ENCODE measurements around the gene KIDINS220.
A peak's percentile ranks its signal among the peaks of the same experiment; 100 is the strongest.

Gene KIDINS220

DNA sequence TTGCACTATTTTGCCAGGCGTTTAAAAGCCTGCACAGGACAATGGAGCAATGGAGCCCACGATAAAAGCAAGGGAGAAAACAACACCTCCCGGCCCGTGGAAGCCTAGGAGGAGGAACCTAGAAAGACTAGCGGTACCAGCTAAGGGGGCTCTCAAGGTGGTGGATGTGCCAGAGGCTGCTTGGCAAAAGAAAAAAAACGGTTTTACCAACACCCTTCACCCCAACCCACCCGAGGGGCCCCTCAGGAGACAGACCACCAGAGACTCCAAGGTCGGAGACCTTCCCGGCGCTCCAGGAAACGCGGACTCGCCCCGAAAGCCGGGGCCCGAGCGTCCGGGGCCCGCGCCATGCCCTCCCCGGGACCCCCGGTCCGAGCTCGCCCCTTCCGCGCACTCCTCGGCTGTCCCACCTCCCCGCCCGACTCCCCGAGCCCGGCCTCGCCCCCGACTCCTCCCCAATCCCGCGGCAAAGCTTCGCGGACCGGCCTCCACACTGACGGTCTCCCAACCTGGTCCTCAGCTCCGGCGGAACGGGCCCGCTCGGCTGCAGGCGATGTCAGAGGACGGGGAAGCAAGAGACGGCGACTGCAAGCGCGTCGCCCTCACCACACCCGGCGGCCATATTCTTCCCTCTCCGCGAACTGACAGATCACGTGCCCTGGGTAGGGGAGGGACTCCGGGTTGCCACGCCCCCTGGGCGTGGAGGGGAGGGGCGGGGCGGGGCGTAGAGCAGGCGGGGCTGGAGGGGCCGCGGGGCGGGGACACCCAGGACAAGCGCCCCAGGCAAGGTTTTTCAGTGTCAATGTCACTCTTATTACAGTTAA lies at the start of gene KIDINS220:
TSS of gene KIDINS220 (minus strand) at position 643 of the 824 bp plus-strand sequence. CDS start 10,520 bp downstream, outside the sequence.
- DNase-seq: peak; percentile 80

DNA sequence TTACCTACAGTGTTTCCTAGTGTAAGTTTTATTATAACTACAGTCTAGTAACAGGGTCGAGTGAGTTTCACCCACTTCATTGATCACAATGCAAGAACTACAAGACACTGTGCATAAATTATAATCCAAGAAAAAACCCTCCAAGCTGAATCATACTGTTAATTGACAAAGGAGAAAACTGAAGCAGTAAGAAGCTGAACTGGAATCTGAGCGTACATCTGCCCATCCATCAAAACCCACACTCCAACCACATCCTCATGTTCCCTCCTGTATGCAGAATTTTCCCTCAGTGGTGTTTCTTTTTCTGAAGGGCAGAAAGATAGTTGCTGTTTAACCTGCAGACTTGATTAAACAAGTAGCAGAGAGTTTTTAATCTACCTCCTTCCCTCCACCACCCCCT lies 49.5 kb upstream of the KIDINS220 start:
- DNase-seq: no peak

DNA sequence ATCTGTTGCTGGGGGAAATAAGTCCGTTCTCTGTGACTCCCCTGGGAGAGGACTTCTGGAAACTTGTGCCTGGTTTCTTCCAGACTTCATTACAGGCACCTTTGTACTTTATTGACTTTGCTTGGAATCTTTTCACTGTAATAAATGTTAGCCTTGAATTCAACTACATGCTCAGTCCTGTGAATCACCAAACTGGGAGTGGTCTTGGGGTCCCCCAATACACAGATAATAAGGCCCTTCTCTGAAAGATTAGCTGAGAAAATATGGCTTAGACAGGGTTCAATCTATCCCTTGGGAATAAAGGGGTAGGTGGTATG lies 48.7 kb upstream of the KIDINS220 start:
- no peak for DNase-seq

DNA sequence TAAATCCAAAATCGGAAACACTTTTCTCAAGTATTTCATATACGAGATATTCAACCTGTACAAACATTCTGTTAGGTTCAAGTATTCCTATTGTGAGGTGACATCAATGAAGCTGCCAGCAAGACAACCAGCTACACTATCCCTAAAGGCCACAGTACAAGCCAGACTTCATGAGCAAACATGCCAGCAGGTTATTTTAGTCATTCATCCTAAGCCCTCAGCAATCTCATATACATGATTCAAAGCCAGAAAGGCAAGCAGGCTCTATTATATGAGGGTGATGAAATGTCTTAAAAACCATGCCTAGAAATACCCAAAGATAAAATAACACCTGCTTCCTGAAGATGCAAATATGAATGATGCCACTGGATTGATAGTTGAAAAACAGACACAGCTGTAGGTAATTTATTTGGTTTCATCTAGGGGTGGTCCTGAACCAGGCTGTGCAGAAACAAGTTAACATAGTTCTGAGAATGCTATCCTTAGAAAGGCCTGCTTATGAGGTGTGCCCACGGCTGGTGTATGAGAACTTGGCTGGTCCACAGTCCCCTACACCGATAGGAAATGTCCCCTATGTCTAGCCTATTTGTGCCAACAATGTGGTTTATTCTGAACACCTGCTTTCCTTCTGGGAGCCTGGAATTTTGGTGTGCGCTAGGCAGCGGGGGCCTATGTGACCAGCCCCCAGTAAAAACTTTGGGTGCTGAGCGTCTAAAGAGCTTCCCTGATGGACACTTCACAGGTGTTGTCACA lies 48.2 kb upstream of the KIDINS220 start:
- no peak for DNase-seq

DNA sequence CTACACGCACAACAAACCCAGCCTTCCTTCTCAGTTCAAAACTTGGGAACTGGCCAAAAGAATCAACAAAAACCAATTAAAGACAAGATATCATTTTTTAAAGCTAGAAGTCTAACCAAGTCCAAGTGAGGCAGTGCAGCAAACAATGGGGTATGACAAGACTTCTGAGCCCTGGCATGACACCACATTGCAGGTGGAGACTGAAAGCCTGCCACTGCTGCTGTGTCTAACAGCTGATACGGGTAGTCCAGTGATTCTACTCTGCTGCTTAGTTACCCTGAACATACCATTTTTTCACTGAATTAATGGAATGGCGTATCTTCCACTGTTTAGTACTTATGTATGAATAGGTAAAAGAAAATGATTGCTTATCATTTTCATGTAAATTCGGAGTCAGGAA lies 47.4 kb upstream of the KIDINS220 start:
- DNase-seq: no peak

DNA sequence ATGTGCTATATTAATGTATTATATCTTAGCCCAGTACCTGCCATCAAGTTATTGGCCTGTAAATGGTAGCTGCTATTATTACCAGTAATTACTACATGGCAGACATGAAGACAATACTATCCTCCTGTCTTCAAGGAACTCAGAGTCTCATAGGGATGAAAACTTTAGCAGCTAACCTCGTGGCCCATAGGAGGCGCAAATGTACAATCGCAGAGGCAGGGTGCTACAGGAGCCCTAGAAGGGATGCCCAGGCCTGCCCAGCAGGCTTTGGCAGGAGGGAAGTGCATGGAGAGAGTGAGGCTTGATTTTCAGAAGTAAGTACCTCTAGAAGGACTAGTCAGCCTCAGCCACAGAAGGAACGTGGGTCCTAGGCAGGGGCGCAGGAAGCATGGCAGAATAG lies 44.7 kb upstream of the KIDINS220 start:
- peak; percentile 4 for DNase-seq

DNA sequence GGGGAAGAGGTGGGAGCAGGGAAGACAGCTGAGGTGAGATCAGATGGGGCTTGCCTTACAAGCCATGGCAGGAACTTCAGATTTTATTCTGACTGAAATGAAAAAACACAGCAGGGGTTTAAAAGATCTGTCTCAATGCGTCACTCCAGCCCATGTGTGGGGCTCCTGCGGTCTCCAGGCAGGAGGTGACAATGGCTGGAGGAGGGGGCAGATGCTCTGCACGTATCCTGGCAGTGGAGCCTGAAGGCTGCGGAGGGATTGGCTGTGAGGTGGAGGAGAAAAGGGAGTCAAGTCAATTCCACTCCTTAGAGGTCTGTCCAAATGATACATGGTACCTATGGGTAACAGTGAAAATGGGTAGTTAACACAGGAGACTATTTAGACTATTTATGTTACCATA lies 40.5 kb upstream of the KIDINS220 start:
- DNase-seq: no peak

DNA sequence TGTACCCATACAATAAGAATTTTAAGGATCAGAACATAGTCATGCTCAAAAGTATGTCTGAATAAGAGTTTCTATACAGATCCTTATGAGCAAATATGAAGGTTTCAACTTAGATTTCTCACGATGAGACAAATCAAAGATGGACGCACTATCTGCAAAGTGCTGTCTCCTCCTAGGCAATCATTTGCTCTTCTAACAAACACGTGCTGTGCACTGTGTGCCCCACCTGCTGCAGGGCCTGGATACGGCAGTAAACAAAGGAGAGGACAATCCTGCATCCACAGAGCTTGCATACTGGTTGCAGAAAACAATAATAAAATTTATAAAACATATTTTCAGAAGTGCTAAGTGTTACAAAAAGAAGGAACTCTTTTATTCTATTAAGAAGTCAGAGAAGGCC lies 39.9 kb upstream of the KIDINS220 start:
- DNase-seq: no peak

DNA sequence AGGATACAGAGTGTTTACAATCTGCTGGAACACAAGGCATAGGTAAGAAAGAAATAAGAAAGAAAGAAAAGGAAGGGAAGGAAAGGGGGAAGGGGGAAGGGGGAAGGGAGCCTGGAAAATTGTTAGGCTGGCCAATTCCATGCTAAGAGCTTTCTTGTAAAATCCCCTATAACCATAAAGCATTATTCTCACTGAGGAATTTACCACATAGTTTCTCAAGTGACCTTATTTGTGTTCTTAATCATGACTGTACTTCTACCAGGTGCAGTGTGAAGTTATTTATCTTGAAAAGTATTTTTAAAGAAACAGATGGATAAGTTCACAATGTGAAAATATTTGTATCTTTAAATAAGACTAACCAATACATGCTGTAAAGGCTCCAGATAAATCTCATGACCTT lies 39.2 kb upstream of the KIDINS220 start:
- no peak for DNase-seq

DNA sequence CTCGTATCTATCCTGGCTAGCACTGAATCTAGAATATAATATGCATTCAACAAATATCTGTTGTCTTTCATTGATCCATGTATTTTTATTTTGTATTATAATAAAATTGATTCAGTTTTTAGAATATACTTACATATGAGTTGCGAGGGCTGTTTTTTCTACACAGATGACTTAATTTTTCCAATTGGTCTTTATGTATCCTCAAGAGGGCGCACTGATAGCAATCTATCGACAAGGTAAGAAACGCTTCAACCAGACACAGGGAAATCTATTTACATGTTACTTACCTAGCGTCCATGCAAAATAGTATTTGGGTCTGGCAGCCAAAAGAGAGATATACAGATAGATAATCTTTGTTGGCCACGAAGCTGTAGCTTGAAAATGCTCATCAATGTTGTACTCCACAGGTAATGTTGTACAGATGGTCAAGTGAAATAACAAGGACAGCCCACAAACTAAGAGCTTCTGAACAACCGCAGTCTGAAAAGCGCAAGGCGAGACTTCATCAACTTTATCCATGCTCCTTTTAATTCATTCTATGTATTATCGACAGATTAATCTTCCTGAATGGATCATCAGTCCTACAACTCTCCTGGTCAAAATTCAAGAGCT lies 35.5 kb upstream of the KIDINS220 start:
- no peak for DNase-seq

DNA sequence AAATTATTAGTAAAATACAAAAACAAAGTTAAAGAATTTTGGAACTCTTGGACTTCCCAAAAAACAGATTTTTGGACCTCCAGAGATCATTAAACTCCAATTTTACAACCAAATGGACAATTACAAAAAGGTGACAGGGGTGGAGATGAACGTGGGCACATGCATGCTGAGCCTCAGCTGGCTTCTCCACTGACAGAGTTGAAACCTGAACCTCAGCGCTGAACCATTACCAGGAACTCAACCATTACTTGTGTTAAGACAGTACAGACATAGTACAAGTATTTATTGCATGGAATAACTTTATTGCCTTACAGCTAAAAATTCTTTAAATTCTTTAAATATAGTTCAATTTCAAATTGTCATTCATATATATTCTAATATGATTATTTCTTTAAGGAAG lies 33.0 kb upstream of the KIDINS220 start:
- no peak for DNase-seq

DNA sequence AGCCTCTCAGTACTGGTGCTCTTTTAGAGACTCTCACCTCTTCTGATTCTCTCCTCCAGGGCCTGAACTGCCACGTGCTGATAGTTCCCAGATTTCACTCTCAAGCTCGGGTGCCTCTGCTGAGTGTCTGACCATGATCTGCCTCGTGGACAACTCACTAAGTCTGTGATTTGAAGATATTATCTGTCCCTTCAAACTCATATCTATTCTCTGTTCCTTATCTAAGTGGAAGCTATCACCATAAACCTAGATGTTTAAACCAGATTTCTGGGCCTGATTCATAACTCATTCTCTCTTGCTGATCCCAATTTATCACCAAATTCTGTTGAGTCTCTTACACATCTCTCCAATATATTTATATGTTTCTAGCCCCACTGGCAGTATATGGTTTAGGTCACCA lies 29.9 kb upstream of the KIDINS220 start:
- no peak for DNase-seq

DNA sequence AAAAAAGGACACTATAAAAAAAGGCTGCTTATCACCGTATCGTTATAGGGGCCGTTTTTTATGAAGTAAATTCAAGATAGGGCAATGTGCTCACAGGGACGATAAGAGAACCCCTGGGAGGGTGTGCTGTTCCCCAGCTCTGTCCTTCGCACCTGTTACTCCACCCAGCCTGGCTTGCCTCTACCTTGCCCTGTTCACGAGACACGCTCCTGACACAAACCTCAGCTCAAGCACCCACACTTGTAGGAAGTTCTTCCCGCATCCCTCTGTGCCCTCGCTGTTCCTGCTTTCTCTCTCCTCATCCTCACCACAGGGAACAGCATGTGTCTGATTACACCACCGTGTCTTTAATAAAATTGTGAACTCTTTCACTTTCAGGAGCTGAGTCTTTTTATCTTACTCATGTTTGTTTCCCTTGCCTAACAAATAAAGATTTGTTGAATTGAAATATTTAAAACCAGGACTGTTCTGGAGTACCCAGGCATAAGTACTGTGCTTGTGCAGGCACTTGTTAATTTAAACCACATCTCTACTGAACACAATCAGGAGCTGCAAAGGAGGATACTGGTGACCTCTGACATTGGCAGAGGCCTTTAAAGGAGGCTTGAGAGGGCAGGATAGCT lies 26.0 kb upstream of the KIDINS220 start:
- DNase-seq: no peak

DNA sequence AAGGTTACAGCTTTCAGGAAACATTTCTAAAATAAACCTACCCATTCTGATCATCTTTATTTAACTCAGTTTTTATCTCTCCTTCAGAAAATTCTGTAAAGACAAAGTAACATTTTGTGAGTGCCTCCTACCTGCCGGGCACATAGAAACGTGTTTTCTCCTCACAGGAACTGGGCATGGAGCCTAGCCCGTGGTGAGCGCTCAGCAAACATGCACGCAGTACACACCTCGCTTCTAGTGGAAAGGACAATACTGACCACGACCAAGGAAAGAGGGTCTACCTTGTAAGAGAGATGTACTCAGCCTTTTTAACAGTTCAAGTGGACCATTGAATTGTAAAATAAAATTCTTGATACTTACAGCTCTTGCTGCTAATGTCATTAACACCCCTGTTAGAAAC lies 24.8 kb upstream of the KIDINS220 start:
- no peak for DNase-seq

DNA sequence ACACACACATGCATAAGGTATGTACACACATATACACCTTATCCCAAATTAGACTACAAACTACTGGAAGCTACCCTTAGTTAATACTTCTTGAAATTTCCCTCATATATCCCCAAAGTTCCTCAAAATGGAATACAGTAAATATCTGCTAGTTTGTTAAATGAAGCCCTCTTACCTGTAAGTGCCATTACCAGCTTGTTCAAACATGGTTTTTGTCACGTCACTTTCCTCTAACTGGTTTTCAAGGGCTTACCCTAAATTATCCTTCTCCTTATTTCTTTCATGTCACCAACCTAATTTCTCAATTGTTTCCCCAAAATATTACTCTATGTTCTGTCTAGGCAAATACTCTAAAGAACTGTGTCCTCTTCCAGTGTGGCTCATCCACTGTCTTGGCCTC lies 24.4 kb upstream of the KIDINS220 start:
- DNase-seq: no peak

DNA sequence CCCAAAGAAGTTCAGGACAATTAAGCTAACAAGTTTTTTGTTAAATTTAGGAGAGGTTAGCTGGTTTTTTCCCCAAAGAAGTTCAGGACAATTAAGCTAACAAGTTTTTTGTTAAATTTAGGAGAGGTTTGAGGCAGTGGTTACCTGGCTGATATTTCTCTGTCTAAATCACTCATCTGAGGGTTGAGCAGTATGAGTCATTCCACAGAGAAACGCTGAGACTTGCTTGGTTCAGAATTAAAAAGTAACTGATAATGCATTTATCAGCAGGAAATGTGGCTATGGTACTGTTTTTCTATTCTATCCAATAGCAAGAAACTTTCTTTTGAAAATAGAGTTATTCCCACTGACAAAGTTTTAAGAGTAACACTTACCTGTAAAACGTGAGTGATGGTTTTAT lies 22.8 kb upstream of the KIDINS220 start:
- no peak for DNase-seq

DNA sequence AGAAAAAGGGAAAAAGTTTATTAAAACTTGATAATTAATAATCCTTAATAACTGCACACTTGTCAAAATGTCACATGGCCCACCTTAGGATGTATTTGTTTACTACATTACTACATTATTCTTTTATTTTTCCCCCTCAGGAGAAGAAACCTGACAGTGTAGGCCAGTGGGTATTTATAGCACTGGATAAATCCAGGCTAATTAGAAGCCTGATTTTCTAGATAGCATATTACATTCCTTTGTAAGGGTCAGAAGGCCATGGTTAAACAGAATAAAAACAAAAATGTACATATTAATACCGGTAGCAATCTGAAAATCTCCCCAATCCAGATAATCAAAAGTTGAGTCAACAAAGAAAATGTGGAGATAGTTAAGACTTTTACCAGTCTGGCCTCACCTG lies 21.5 kb upstream of the KIDINS220 start:
- no peak for DNase-seq

DNA sequence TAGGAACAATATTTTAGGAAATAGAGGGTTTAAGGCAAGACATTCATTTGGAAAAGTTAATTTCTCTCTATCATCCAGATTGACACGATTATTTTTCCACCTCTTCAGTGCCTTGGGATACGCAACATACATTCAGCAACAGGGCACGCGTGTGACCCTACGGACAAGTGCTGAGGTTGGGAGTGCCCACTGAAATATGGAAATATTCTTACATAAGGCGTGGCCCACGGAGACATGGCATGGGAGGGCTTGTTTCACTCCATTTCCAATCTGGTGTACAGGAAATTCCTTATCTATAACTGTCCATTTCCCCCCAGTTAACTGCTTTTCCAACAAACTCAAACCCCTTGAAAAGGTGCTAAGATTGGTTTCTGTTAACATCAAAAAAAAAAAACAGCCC lies 20.9 kb upstream of the KIDINS220 start:
- no peak for DNase-seq

DNA sequence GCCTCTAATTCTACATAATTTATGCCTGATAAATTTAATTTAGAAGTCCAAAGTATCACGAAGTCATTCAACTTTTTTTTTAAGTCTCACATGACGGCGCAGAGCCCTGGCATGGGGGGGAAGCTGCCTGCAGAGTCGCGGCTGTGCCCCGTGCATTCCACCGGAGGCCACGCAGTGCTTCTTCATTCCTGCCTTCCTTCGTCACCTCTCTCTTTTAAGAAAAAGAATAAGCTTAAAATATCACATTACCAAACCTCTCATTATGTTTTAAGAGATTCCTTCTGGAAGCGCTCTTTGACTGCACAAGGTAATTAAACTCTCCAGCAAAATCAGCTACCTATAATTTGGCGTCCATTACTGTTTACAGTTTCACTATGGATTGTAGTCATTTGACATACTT lies 20.3 kb upstream of the KIDINS220 start:
- DNase-seq: no peak

DNA sequence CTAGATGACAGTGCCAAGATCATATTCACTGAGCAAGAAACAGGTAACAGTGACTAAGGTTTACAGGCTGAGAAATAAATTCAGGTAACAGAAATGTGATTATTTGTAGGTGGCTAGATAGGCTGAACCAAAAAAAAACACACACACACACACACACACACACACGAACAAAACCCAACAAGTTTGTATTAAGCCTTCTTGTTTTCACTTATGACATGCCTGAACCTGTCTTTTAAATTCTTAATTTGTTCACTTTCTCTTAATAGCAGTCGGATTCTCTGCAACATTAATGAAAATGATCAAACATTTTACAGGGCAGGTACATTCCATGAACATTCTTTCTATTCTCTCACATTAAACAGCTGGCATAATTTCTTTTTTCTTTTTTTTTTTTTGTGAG lies 18.8 kb upstream of the KIDINS220 start:
- no peak for DNase-seq

DNA sequence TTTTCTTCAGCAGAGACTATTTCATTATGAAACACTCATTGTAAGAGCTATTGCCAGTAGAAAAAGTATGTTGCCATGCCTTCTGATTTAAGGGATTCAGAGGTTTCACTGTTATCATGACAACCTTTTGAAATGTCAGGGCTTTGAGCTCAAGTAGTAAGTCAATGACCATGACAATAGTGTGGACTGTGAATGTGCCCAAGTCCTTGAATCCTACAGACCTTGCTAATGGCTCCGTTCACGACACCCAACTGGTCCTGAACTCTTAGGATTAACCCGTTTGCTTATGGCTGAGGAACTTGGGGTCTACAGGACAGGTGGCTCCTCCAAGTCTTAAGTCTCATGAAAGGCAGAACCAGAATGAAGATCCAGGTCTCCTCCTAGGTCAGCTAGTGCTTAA lies 17.6 kb upstream of the KIDINS220 start:
- no peak for DNase-seq

DNA sequence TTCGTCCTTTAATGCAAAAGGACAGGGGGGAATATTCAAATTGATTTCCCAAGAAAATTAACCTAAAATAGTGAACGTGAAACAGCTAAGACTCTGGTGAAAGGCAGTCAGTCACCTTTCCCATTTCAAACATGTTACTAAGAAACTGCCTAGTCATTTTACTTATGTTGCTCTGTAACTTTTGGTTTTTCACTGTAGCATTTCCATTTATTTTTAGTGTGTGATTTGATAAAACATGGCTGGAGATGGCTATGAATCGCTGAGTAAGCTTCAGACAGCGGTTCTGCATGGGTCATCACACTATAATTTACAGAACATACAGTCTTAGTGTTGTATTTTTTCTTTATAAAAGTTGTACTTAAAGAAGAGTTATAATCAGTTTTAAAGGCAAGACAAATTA lies 16.0 kb upstream of the KIDINS220 start:
- DNase-seq: no peak

DNA sequence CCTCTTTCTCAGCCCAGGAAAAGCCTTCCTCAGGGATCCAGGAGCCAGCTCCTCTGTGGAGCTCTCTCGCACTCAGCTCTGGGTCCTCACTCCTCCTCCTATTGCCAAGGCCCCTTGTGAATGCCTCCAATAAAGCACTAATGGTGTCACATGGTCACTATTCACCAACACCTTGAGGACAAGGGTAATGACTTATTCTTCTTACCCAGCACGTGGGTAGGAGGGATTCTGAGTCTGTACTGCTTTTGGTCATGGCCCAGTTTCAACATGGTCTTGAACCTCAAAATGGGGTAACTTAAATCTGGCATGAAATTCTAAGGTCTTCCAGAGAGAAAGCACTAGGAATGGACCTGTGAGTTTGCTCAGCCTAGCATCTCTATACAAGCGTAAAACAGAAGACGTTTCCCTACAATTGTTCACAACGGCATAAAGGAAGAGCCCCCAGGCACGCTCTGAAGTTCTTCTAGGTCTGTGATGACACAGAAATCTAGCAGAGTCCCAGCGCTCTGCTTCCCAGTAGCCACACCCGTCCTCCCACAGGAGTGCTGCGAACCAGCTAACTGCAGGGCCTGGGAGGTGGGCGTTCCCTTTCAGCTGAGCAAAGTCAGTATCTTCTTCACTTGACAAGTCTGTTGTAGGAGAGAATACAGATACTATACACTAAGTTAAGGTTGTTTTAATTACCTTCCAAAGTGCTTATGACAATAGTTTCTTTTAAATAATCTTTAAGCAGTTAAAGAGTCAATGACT lies 14.6 kb upstream of the KIDINS220 start:
- no peak for DNase-seq

All from stimulated activated CD4-positive, alpha-beta T cell treated with anti-CD3 and anti-CD28 coated beads, Interleukin-15, amount 100 ng/mL, for 24 hours (primary cell).